ENCODE results near the gene SF3B3. TPM values are rescaled to one million over a fixed set of nuclear protein-coding genes. Genes with fewer than 3 reads are reported as not detected.

The SF3B3 gene
- total RNA-seq, 1 experiment from 2014 or later, result 253 TPM

DNA sequence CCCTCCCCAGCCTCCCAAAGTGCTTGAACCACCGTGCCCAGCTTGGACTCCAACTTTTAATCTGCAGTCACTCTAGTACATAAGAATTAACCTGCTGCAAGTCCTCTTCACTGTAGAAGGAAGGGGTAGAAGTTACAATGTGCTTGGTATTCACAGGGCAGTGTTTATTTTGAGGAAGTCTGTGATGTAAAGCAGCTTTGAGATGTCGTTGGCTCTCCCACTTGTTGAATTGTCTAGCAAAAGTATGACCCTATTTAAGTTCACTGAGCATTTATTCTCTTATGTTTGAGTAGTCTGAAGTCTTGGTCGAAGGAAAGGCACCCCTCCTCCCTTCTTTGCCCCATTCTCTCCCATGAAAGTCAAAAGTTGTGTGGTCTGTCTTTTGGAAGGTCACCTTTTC is 28.2 kb downstream of the SF3B3 start:
- TF ChIP-seq SIN3A (IDR thresholded peaks at IDR 0.05; ENCODE audit: borderline replicate concordance, insufficient read depth, low read depth, low read length) (no peak), TCF7L2 (IDR thresholded peaks at IDR 0.05; ENCODE audit: low read depth, low read length) (no peak), POLR2AphosphoS5 (IDR thresholded peaks at IDR 0.05; ENCODE audit: low read depth, low read length) (no peak)
- TF ChIP-seq, protein P1, sequence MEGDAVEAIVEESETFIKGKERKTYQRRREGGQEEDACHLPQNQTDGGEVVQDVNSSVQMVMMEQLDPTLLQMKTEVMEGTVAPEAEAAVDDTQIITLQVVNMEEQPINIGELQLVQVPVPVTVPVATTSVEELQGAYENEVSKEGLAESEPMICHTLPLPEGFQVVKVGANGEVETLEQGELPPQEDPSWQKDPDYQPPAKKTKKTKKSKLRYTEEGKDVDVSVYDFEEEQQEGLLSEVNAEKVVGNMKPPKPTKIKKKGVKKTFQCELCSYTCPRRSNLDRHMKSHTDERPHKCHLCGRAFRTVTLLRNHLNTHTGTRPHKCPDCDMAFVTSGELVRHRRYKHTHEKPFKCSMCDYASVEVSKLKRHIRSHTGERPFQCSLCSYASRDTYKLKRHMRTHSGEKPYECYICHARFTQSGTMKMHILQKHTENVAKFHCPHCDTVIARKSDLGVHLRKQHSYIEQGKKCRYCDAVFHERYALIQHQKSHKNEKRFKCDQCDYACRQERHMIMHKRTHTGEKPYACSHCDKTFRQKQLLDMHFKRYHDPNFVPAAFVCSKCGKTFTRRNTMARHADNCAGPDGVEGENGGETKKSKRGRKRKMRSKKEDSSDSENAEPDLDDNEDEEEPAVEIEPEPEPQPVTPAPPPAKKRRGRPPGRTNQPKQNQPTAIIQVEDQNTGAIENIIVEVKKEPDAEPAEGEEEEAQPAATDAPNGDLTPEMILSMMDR (IDR thresholded peaks at IDR 0.05), result no peak
- TF ChIP-seq, protein P2, sequence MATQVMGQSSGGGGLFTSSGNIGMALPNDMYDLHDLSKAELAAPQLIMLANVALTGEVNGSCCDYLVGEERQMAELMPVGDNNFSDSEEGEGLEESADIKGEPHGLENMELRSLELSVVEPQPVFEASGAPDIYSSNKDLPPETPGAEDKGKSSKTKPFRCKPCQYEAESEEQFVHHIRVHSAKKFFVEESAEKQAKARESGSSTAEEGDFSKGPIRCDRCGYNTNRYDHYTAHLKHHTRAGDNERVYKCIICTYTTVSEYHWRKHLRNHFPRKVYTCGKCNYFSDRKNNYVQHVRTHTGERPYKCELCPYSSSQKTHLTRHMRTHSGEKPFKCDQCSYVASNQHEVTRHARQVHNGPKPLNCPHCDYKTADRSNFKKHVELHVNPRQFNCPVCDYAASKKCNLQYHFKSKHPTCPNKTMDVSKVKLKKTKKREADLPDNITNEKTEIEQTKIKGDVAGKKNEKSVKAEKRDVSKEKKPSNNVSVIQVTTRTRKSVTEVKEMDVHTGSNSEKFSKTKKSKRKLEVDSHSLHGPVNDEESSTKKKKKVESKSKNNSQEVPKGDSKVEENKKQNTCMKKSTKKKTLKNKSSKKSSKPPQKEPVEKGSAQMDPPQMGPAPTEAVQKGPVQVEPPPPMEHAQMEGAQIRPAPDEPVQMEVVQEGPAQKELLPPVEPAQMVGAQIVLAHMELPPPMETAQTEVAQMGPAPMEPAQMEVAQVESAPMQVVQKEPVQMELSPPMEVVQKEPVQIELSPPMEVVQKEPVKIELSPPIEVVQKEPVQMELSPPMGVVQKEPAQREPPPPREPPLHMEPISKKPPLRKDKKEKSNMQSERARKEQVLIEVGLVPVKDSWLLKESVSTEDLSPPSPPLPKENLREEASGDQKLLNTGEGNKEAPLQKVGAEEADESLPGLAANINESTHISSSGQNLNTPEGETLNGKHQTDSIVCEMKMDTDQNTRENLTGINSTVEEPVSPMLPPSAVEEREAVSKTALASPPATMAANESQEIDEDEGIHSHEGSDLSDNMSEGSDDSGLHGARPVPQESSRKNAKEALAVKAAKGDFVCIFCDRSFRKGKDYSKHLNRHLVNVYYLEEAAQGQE (IDR thresholded peaks at IDR 0.05; ENCODE audit: insufficient read depth in 1 of 2, low read depth in 2 of 2, low read length in 1 of 2), result no peak
- Histone ChIP-seq H3K9me3 (ENCODE audit: control insufficient read depth, insufficient read depth, low read depth, low read length) (no peaks in the 10 kb centered on the region), H3K27ac (ENCODE audit: low read length) (no peak overlapping the region), H3K36me3 (ENCODE audit: control insufficient read depth, insufficient read depth, low read length) (peaks cover 43% of the 10 kb centered on the region), H3K4me1 (ENCODE audit: control insufficient read depth, insufficient read depth, low read length) (no peaks in the 10 kb centered on the region), H3K4me3 (ENCODE audit: low read depth in 2 of 2, low read length in 2 of 2) (no peak overlapping the region), H3K27me3 (ENCODE audit: control insufficient read depth, insufficient read depth, low read length) (no peaks in the 10 kb centered on the region)
- DNase-seq (ENCODE audit: low read depth, low spot score) (no peak), ATAC-seq (no peak)
- ChIA-PET CTCF (interaction anchor here (0.6 kb wide), 1 partner anchor 37 kb away, joined by 3 read pairs; no protein-coding TSS in a partner anchor), POLR2A (no interaction called here)
- intact Hi-C loops (cut with micrococcal nuclease; ENCODE audit: unreplicated experiment), result no loop called here
- in situ Hi-C loops (cut with HindIII; ENCODE audit: low pct_unique_long_range_greater_than_20kb, low sequenced_read_pairs), result no loop called here
- no TSS peak for BruUV-seq (replicated peaks)

DNA sequence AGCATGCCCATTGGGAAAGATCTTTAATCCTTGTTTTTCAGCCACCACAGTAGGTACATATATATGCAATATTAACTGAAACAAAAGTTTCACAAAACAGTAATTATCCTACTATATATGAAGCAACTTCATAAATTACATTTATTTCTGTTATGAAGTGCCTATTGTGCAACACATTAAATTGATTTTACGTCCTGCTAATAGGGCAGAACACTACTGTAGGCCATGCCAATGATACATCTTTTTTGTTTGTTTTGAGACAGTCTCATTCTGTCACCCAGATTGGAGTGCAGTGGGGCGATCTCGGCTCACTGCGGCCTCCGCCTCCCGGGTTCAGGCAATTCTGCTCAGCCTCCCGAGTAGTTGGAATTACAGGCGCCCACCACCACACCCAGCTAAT is 29.1 kb downstream of the SF3B3 start:
- ChIA-PET CTCF (no interaction called here), POLR2A (no interaction called here)
- Histone ChIP-seq H3K27ac (ENCODE audit: low read length) (no peak overlapping the region), H3K9me3 (ENCODE audit: control insufficient read depth, insufficient read depth, low read depth, low read length) (no peaks in the 10 kb centered on the region), H3K4me1 (ENCODE audit: control insufficient read depth, insufficient read depth, low read length) (no peaks in the 10 kb centered on the region), H3K4me3 (ENCODE audit: low read depth in 2 of 2, low read length in 2 of 2) (no peak overlapping the region), H3K36me3 (ENCODE audit: control insufficient read depth, insufficient read depth, low read length) (peaks cover 52% of the 10 kb centered on the region), H3K27me3 (ENCODE audit: control insufficient read depth, insufficient read depth, low read length) (no peaks in the 10 kb centered on the region)
- TF ChIP-seq, protein P1 (IDR thresholded peaks at IDR 0.05), result no peak
- TF ChIP-seq SIN3A (IDR thresholded peaks at IDR 0.05; ENCODE audit: borderline replicate concordance, insufficient read depth, low read depth, low read length) (no peak), TCF7L2 (IDR thresholded peaks at IDR 0.05; ENCODE audit: low read depth, low read length) (no peak), POLR2AphosphoS5 (IDR thresholded peaks at IDR 0.05; ENCODE audit: low read depth, low read length) (no peak)
- TF ChIP-seq, protein P2 (IDR thresholded peaks at IDR 0.05; ENCODE audit: insufficient read depth in 1 of 2, low read depth in 2 of 2, low read length in 1 of 2), result no peak
- no TSS peak for BruUV-seq (replicated peaks)
- ATAC-seq, result no peak
- intact Hi-C loops (cut with micrococcal nuclease; ENCODE audit: unreplicated experiment), result no loop called here
- in situ Hi-C loops (cut with HindIII; ENCODE audit: low pct_unique_long_range_greater_than_20kb, low sequenced_read_pairs), result no loop called here
- DNase-seq (ENCODE audit: low read depth, low spot score), result no peak
